DND-41 (cell line): ENCODE data around the gene MAN1B1.

Source experiments
- ATAC-seq: fragments of 200-7000 bp; cut with Tn5 transposase; 3 replicates; pipeline ENCODE4 v1.9.1; 2021; ENCODE audit warnings: low read depth; ENCODE audit not compliant: insufficient read depth
- DNase-seq: peaks from one replicate; pipeline ENCODE4 v3.0.0-alpha.2; 2020
- H2AFZ ChIP-seq: 2 replicates; pipeline ENCODE4 v1.6.0; 2012; ENCODE audit warnings: low read depth, low read length
- H3K27ac ChIP-seq: 2 replicates; pipeline ENCODE4 v1.5.1; 2012; ENCODE audit warnings: low read length, inconsistent platforms
- H3K27me3 ChIP-seq: fragments of 200-600 bp; sonication (generic); 2 replicates; pipeline ENCODE4 v1.6.0; 2012; ENCODE audit warnings: low read length, mild to moderate bottlenecking, inconsistent platforms; ENCODE audit not compliant: insufficient read depth, poor library complexity
- H3K36me3 ChIP-seq: 2 replicates; pipeline ENCODE4 v1.5.1; 2012; ENCODE audit warnings: low read length, inconsistent platforms; ENCODE audit not compliant: insufficient read depth
- H3K4me1 ChIP-seq: 2 replicates; pipeline ENCODE4 v1.5.1; 2012; ENCODE audit warnings: mild to moderate bottlenecking, low read length; ENCODE audit not compliant: insufficient read depth
- H3K4me2 ChIP-seq: 2 replicates; pipeline ENCODE4 v1.6.0; 2012; ENCODE audit warnings: mild to moderate bottlenecking, moderate library complexity, low read length, inconsistent platforms; ENCODE audit not compliant: insufficient read depth
- H3K4me3 ChIP-seq, 2 experiments: fragments of 200-600 bp in 1 of 2; shearing (Covaris generic) in 1 of 2; 2 replicates each; pipeline ENCODE4 v1.5.1; 2012 to 2016; ENCODE audit warnings: inconsistent platforms in 2 of 2, low read length in 2 of 2, mild to moderate bottlenecking in 2 of 2, low read depth in 1 of 2, moderate library complexity in 1 of 2
- H3K79me2 ChIP-seq: 2 replicates; pipeline ENCODE4 v1.6.0; 2012; ENCODE audit warnings: low read length, inconsistent platforms; ENCODE audit not compliant: insufficient read depth
- H3K9ac ChIP-seq: 2 replicates; pipeline ENCODE4 v1.6.0; 2012; ENCODE audit warnings: low read depth, mild to moderate bottlenecking, inconsistent platforms, low read length, moderate library complexity
- H3K9me3 ChIP-seq: 2 replicates; pipeline ENCODE4 v1.5.1; 2012; ENCODE audit warnings: low read length, moderate library complexity, mild to moderate bottlenecking, inconsistent platforms; ENCODE audit not compliant: insufficient read depth, severe bottlenecking
- H4K20me1 ChIP-seq: 2 replicates; pipeline ENCODE4 v1.6.0; 2012; ENCODE audit warnings: low read length; ENCODE audit not compliant: insufficient read depth
- EZH2 ChIP-seq: IDR thresholded peaks from 3 replicates; pipeline ENCODE4 v1.6.1; 2012; ENCODE audit warnings: borderline replicate concordance, low read depth, mild to moderate bottlenecking, moderate library complexity, low read length, inconsistent platforms; ENCODE audit not compliant: severe bottlenecking
- TF ChIP-seq, protein P1 (sequence below): IDR thresholded peaks from 2 replicates; pipeline ENCODE4 v1.5.1; 2012; ENCODE audit warnings: borderline replicate concordance, low read length, moderate library complexity, mild to moderate bottlenecking; ENCODE audit not compliant: poor library complexity, severe bottlenecking; ENCODE audit errors: extremely low read depth

Gene MAN1B1

DNA sequence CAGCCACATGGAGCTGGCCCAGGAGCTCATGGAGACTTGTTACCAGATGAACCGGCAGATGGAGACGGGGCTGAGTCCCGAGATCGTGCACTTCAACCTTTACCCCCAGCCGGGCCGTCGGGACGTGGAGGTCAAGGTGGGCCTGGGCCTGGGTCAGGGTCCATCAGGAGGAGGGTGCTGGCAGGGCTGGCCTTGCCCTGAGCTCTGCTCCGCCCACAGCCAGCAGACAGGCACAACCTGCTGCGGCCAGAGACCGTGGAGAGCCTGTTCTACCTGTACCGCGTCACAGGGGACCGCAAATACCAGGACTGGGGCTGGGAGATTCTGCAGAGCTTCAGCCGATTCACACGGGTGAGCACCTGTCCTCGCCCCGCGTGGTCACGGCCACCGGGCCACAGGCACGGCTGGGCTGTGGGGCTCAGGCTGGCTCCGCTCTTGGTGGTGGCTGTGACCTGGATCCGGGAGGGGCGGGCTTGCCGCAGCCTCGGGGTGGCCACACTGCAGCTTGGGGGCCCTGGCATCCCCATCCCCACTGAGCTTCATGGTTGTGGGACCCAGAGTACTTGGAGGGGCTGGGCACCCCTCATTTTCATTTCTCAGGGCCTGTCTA is 20.6 kb downstream of the MAN1B1 start:
- H4K20me1 ChIP-seq: peaks cover 15% of the 10 kb centered on the region; the same call in 1 of the 2 replicates
- no peak overlapping the region for H3K4me2 ChIP-seq
- ATAC-seq (no peak), DNase-seq (no peak)
- H3K27ac ChIP-seq: no peak overlapping the region
- no peak overlapping the region for H2AFZ ChIP-seq
- no peak for TF ChIP-seq EZH2
- TF ChIP-seq, protein P1, sequence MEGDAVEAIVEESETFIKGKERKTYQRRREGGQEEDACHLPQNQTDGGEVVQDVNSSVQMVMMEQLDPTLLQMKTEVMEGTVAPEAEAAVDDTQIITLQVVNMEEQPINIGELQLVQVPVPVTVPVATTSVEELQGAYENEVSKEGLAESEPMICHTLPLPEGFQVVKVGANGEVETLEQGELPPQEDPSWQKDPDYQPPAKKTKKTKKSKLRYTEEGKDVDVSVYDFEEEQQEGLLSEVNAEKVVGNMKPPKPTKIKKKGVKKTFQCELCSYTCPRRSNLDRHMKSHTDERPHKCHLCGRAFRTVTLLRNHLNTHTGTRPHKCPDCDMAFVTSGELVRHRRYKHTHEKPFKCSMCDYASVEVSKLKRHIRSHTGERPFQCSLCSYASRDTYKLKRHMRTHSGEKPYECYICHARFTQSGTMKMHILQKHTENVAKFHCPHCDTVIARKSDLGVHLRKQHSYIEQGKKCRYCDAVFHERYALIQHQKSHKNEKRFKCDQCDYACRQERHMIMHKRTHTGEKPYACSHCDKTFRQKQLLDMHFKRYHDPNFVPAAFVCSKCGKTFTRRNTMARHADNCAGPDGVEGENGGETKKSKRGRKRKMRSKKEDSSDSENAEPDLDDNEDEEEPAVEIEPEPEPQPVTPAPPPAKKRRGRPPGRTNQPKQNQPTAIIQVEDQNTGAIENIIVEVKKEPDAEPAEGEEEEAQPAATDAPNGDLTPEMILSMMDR: no peak
- H3K36me3 ChIP-seq: peaks cover 93% of the 10 kb centered on the region
- H3K9ac ChIP-seq: no peak overlapping the region
- H3K9me3 ChIP-seq: peaks cover 3% of the 10 kb centered on the region
- no peaks in the 10 kb centered on the region for H3K79me2 ChIP-seq
- 0 out of 2 replicates have a peak, but pooled peaks cover 1% of the 10 kb centered on the region for H3K4me1 ChIP-seq
- no peak overlapping the region for H3K4me3 ChIP-seq
- H3K27me3 ChIP-seq: no peaks in the 10 kb centered on the region

DNA sequence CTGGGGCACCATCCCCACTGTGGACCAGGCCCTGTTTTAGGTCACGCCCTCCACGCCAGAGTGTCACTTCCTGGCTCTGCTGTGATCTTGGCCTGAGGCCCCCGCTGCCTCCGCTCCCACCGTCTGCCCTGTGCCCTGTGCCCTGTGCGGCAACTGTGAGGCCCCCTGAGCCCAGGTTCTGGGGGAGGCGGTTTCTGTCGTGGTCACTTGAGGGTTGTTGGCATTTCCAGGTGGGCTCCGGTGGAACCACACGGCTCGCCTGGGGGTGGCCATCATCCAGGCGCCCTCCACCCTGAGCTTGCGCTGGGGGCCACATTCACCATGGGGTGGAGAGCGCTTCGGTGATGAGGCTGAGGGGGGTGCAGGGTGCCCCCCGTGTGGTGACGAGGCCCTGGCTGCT is 21.2 kb downstream of the MAN1B1 start:
- peaks cover 93% of the 10 kb centered on the region for H3K36me3 ChIP-seq
- no peaks in the 10 kb centered on the region for H3K9me3 ChIP-seq

DNA sequence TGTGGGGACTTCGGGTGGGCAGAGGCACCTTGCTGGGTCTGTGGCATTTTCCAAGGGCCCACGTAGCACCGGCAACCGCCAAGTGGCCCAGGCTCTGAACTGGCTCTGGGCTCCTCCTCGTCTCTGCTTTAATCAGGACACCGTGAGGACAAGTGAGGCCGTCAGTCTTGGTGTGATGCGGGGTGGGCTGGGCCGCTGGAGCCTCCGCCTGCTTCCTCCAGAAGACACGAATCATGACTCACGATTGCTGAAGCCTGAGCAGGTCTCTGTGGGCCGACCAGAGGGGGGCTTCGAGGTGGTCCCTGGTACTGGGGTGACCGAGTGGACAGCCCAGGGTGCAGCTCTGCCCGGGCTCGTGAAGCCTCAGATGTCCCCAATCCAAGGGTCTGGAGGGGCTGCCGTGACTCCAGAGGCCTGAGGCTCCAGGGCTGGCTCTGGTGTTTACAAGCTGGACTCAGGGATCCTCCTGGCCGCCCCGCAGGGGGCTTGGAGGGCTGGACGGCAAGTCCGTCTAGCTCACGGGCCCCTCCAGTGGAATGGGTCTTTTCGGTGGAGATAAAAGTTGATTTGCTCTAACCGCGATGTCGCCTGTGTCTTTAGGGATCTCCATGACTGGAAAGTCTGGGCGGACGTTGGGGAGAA is 21.9 kb downstream of the MAN1B1 start:
- Histone ChIP-seq H2AFZ (no peak overlapping the region), H4K20me1 (peaks cover 18% of the 10 kb centered on the region; the same call in 1 of the 2 replicates), H3K9ac (no peak overlapping the region), H3K4me1 (peaks cover 12% of the 10 kb centered on the region), H3K9me3 (no peaks in the 10 kb centered on the region), H3K27me3 (no peaks in the 10 kb centered on the region), H3K4me2 (no peak overlapping the region), H3K79me2 (peaks cover 9% of the 10 kb centered on the region), H3K36me3 (peaks cover 91% of the 10 kb centered on the region), H3K27ac (no peak overlapping the region), H3K4me3 (no peak overlapping the region)
- ATAC-seq (no peak; the same call in 2 of the 3 replicates), DNase-seq (no peak)
- no peak for TF ChIP-seq EZH2
- TF ChIP-seq, protein P1: no peak

More for the DNA sequence above, 21.2 kb downstream of the MAN1B1 start:
- peaks cover 3% of the 10 kb centered on the region; the same call in 1 of the 2 replicates for H3K79me2 ChIP-seq
- H2AFZ ChIP-seq: no peak overlapping the region
- H4K20me1 ChIP-seq: peaks cover 18% of the 10 kb centered on the region; the same call in 1 of the 2 replicates
- DNase-seq: no peak
- H3K4me3 ChIP-seq: no peak overlapping the region
- H3K4me1 ChIP-seq: peaks cover 5% of the 10 kb centered on the region; the same call in 1 of the 2 replicates
- H3K27me3 ChIP-seq: no peaks in the 10 kb centered on the region
- H3K27ac ChIP-seq: no peak overlapping the region
- TF ChIP-seq EZH2: no peak
- TF ChIP-seq, protein P1: no peak
- no peak overlapping the region for H3K9ac ChIP-seq
- ATAC-seq: no peak
- H3K4me2 ChIP-seq: no peak overlapping the region
